ENCODE data around the gene APBB2. TPM values are rescaled to one million over a fixed set of nuclear protein-coding genes. Genes with fewer than 3 reads are reported as not detected.

Gene APBB2
- total RNA-seq, 1 donor, result 75.8 TPM

DNA sequence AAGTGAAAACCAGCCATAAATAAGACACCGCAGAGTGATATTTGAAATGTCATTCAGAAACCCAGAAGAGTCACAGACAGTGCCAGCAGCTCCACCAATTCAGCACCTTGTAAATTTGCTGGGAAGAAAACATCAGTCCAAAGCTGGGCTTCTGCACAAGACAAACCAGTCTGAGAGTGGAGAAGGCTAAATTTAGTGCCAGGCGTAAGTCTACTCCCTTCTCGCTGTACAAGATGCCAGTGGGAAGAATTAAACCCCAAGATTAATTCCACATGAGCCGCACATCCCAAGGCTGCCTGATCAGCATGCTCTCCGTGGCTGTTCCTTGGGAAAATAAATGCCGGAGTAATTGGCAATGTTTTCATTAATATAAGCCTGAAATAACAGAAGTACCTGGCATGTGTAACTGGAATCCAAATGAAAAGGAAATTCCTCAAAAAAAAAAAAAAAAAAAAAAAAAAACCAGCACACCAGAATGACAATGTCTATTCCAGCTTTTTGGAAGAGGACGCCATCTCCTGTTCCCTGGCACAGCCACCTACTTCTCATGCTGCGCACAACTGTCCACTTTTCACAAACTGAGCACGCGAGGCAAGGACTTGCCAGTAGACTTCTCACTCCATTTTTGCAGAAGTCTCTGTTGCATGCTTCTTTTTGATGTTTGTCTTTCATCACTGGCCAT lies 369.0 kb downstream of the APBB2 start:
- H3K4me3 ChIP-seq (ENCODE audit: low read depth, low read length), result no peak overlapping the region
- peak; percentile 16 for DNase-seq (ENCODE audit: low read depth)
- TF ChIP-seq, protein P1, sequence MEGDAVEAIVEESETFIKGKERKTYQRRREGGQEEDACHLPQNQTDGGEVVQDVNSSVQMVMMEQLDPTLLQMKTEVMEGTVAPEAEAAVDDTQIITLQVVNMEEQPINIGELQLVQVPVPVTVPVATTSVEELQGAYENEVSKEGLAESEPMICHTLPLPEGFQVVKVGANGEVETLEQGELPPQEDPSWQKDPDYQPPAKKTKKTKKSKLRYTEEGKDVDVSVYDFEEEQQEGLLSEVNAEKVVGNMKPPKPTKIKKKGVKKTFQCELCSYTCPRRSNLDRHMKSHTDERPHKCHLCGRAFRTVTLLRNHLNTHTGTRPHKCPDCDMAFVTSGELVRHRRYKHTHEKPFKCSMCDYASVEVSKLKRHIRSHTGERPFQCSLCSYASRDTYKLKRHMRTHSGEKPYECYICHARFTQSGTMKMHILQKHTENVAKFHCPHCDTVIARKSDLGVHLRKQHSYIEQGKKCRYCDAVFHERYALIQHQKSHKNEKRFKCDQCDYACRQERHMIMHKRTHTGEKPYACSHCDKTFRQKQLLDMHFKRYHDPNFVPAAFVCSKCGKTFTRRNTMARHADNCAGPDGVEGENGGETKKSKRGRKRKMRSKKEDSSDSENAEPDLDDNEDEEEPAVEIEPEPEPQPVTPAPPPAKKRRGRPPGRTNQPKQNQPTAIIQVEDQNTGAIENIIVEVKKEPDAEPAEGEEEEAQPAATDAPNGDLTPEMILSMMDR (IDR thresholded peaks at IDR 0.05; ENCODE audit: insufficient read depth, low read length), result no peak

DNA sequence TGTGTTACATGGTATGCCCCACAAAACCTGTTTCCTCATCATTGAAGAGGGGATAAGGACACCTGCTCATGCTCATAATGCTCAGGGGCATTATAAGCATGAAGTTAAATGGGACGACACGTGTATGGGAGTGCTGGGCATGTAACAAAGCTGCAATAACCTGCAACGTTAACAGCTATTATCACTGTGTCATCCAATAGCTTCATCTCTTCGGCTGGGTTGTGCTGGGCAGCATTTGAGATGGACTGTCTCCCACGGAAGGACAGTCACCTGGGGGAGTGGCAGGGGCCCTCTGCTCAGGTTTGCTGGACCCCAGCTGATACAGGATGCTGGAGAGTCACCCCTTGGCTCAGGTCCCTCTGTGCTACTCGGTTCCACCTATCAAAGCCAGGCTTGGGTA lies 370.1 kb downstream of the APBB2 start:
- TF ChIP-seq, protein P1 (IDR thresholded peaks at IDR 0.05; ENCODE audit: insufficient read depth, low read length), result no peak
- H3K4me3 ChIP-seq (ENCODE audit: low read depth, low read length), result no peak overlapping the region
- no peak for DNase-seq (ENCODE audit: low read depth)

DNA sequence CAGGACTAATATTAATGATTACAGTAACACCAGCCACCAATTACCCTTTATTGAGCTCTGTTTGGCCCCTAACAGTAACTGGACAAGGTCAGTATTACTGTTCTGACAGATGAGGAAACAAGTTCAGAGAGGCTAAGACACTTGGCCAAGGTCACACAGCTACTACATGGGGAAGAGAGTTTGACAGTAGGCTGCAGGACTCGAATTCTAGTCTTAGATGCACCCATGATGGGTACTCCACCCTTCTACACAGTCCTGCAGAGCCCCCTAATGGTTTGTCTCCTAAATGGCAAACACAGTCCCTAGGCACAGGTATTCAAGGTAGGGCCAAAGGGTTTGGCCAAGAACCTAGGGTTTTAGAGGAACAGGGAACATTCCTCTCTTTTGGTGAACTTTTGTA lies 370.6 kb downstream of the APBB2 start:
- no peak overlapping the region for H3K4me3 ChIP-seq (ENCODE audit: low read depth, low read length)
- DNase-seq (ENCODE audit: low read depth), result no peak
- TF ChIP-seq, protein P1 (IDR thresholded peaks at IDR 0.05; ENCODE audit: insufficient read depth, low read length), result no peak

DNA sequence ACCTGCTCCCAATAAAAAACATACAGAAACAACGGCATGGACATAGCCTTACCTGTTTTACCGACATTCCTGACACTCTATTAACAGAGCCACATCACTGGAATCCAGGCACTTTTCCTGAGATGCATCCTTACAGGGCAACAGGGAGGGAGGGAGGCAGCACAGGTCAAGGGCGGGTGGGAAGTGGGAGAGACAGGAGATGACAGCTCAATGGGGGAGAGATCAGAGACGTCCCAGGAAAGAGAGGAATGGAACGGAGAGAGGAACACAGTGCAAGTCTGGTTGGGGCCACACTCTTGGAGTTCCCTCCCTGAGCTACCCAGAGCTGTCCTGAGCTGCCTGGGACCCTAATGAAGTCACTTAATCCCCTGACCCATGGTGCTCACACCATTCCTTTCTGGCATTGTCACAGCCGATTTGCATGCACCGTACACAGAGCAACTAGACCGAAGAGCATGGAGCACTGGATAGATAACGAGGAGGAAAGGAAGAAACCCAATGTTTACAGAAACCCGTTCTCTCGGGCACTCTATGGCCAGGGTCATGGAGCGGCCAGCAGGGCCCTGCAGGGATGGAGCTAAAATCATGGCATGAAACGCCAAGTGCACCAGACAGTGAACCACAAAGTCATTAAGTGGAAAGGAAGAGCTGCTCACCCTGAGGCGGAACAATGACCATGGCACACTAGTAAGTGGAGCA lies 371.5 kb downstream of the APBB2 start:
- DNase-seq (ENCODE audit: low read depth), result no peak
- no peak overlapping the region for H3K4me3 ChIP-seq (ENCODE audit: low read depth, low read length)
- TF ChIP-seq, protein P1 (IDR thresholded peaks at IDR 0.05; ENCODE audit: insufficient read depth, low read length), result no peak

DNA sequence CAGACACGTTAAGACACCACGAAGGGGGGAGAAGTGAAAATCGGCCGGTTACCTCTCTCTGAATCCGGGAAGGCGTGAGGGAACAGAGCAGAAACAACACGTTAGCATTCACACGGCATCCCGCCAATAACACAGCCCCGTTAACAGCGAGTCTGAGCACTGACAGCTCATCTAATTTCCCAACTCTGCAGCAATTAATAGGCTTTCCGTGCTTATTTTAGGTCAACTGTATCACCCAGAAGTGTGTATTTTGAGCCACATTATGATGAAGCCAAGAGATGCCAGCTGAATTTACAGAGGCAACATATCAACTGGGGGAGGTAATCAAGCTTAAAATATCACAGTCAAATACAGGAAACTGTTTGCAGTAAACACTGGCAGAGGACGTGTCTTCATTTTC lies 372.0 kb downstream of the APBB2 start:
- H3K4me3 ChIP-seq (ENCODE audit: low read depth, low read length), result no peak overlapping the region
- DNase-seq (ENCODE audit: low read depth), result no peak
- TF ChIP-seq, protein P1 (IDR thresholded peaks at IDR 0.05; ENCODE audit: insufficient read depth, low read length), result no peak

DNA sequence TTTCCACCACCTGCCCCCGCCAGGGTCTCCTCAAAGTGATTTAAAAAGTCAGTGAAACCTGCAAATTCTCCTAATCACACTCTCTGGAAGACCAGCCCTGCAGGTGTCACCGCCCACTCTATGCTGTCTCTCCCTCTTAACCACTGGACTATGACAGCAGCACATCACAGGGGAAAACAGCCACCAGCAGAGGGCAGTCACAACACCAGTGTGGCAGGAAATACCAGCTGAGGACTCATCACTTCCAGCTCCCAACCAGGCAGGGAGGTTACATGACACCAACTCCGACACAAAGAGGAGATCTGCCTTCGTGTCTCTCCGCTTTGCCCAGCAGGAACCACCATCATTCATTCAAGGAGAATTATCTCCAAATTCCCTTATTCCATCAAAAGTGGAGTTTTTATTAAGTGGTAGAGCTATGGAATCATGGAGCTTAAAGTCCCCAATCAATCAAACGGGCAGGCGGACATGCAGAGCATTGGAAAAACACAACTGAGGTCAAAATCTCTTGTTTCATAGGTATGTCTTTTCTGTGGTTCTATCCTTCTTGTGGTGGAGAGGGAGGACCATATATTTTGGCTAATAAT lies 373.3 kb downstream of the APBB2 start:
- H3K4me3 ChIP-seq (ENCODE audit: low read depth, low read length), result no peak overlapping the region
- TF ChIP-seq, protein P1 (IDR thresholded peaks at IDR 0.05; ENCODE audit: insufficient read depth, low read length), result peak; percentile 59
- peak; percentile 44 for DNase-seq (ENCODE audit: low read depth)

All from fibroblast of the aortic adventitia (primary cell).